Islet precursor cell (in vitro differentiated cells): Measurements from ENCODE around the gene EIF4E1B.
A peak's percentile ranks its signal among the peaks of the same experiment; 100 is the strongest.

Experiments used
- DNase-seq: peaks from one replicate; pipeline ENCODE4 v3.0.0-alpha.2; 2018

The EIF4E1B gene

GRCh38 chr5:176606875-176607274, 23.6 kb upstream of the EIF4E1B start:
- no peak for DNase-seq

GRCh38 chr5:176608142-176608705, 22.3 kb upstream of the EIF4E1B start:
- DNase-seq = no peak

- DNase-seq = no peak
These were observed 21.3 kb upstream of the EIF4E1B start for GRCh38 chr5:176608937-176609723.

GRCh38 chr5:176609724-176610434, 20.6 kb upstream of the EIF4E1B start, which contains the start of gene GPRIN1:
TSS of gene GPRIN1 (minus strand) at chr5:176610156. CDS start at chr5:176599834, 10,322 bp downstream.
- peak; percentile 88 for DNase-seq

GRCh38 chr5:176610435-176610773, 20.1 kb upstream of the EIF4E1B start:
- DNase-seq = no peak

- peak; percentile 86 for DNase-seq
These were observed 19.0 kb upstream of the EIF4E1B start for GRCh38 chr5:176611435-176611834.

- DNase-seq = no peak
These were observed 18.5 kb upstream of the EIF4E1B start for GRCh38 chr5:176612008-176612407.

GRCh38 chr5:176612855-176613254, 17.6 kb upstream of the EIF4E1B start:
- DNase-seq = no peak

- no peak for DNase-seq
These were observed 15.5 kb upstream of the EIF4E1B start for GRCh38 chr5:176614805-176615478.

GRCh38 chr5:176616511-176616910, 14.0 kb upstream of the EIF4E1B start:
- no peak for DNase-seq

- DNase-seq = no peak
These were observed 11.7 kb upstream of the EIF4E1B start for GRCh38 chr5:176618783-176619182.

GRCh38 chr5:176619203-176619568, 11.3 kb upstream of the EIF4E1B start:
- DNase-seq = peak; percentile 79

GRCh38 chr5:176619569-176620332, 10.7 kb upstream of the EIF4E1B start:
- DNase-seq = no peak

- DNase-seq = no peak
These were observed 10.0 kb upstream of the EIF4E1B start for GRCh38 chr5:176620333-176620981.

GRCh38 chr5:176621661-176622079, 8.8 kb upstream of the EIF4E1B start:
- DNase-seq = no peak

- no peak for DNase-seq
These were observed 6.3 kb upstream of the EIF4E1B start for GRCh38 chr5:176624142-176624541.

- DNase-seq = no peak
These were observed 5.5 kb upstream of the EIF4E1B start for GRCh38 chr5:176624938-176625337.

- no peak for DNase-seq
These were observed 5.0 kb upstream of the EIF4E1B start for GRCh38 chr5:176625512-176625911.

- DNase-seq = no peak
These were observed 4.3 kb upstream of the EIF4E1B start for GRCh38 chr5:176625966-176626875.

GRCh38 chr5:176626876-176627236, 3.6 kb upstream of the EIF4E1B start:
- no peak for DNase-seq

- no peak for DNase-seq
These were observed 2.9 kb upstream of the EIF4E1B start for GRCh38 chr5:176627582-176627981.
